ENCODE results near the gene BCL7A.
"Not testable (repeated sequence)": the region's sequence is repeated elsewhere in the genome, so short reads cannot be mapped to it uniquely, and the experiment has no call there.

BCL7A gene

DNA sequence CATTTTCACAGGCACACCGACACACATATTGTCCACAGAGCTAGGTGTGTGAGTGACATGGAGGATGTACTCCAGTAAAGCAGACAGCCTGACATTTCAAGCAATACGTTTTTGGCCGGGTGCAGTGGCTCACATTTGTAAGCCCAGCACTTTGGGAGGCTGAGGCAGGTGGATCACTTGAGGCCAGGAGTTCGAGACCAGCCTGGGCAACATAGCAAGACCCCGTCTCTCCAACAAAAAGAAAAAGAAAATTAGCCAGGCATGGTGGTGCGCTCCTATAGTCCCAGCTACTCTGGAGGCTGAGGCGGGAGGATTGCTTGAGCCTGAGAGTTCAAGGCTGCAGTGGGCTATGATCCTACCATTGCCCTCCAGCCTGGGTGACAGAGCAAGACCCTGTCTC lies 34.7 kb downstream of the BCL7A start:
- DNase-seq = not testable (repeated sequence)

GRCh38 chr12:122057007-122057735 lies 35.5 kb downstream of the BCL7A start:
- no peak for DNase-seq

DNA sequence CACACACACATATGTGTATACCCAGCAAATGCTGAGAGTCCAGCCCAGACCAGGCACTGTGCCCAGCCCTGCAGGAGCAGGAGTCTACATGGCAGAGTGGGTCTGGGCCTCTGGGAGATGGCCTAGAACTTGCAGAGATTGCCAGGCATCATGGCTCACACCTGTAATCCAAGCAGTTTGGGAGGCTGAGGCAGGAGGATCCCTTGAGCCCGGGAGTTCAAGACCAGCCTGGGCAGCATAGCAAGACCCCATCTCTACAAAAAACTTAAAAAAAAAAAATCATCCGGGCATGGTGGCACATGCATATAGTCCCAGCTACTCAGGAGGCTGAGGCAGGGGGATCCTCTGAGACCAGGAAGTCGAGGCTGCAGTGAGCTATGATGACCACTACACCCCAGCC lies 36.1 kb downstream of the BCL7A start:
- DNase-seq = no peak

- no peak for DNase-seq
Measured at GRCh38 chr12:122058549-122059149, 37.0 kb downstream of the BCL7A start.

DNA sequence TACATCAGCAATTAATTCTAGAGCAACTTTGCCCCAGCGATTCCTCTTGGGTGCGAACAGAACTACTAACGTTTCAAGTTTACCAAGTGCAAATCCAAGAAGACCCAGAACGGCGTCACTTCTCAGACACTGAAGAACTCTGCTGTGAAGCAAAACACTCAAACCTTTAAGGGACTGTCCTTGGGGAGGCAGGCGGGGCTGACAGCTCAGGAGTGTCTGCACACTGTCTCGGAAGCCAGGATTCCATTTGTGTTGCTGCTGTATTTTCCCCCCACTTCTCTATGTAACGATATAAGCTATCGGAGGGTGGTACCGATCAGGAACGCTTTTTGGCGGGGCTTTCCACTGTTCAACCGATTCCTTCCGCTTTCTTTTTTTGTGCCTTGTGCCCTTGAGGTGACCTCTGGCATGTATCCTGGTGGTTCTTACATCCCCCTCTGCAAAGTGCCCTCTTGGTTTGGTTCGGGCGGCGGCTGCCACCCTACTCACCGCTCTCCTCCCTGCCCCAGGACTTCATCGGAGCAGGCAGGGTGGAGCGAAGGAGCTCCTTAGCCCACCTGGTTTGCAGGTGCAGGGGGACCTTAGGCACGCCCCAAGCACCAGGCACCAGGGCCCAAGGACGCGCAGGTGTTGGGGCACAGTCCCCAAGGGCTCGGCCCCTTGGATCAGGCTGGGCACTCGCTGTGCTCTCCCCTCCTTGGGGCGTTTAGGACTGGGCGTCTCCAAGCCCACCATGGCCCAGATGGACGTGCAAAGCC lies 37.7 kb downstream of the BCL7A start:
- DNase-seq = no peak

- DNase-seq = no peak
Measured at GRCh38 chr12:122060081-122060501, 38.4 kb downstream of the BCL7A start.

DNA sequence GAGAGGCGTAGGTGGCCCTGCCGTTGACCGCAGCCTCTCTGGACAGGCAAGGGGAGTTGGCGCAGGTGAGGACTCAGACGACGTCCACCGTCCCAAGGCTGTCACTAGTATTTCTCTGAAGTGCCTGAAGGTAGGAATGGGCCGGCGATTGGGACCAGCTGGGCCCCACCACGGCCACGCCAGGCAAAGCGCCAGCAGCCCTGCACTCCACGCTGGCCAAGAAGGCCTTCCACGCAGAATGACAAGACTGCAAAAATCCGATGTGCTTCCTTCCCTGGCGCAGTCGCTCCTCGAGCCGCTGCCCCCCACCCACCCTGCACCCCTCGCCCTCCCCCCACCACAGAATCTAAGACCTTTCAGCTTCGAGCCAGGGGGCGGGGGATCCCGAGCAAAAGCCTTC lies 39.6 kb downstream of the BCL7A start:
- DNase-seq = no peak

DNA sequence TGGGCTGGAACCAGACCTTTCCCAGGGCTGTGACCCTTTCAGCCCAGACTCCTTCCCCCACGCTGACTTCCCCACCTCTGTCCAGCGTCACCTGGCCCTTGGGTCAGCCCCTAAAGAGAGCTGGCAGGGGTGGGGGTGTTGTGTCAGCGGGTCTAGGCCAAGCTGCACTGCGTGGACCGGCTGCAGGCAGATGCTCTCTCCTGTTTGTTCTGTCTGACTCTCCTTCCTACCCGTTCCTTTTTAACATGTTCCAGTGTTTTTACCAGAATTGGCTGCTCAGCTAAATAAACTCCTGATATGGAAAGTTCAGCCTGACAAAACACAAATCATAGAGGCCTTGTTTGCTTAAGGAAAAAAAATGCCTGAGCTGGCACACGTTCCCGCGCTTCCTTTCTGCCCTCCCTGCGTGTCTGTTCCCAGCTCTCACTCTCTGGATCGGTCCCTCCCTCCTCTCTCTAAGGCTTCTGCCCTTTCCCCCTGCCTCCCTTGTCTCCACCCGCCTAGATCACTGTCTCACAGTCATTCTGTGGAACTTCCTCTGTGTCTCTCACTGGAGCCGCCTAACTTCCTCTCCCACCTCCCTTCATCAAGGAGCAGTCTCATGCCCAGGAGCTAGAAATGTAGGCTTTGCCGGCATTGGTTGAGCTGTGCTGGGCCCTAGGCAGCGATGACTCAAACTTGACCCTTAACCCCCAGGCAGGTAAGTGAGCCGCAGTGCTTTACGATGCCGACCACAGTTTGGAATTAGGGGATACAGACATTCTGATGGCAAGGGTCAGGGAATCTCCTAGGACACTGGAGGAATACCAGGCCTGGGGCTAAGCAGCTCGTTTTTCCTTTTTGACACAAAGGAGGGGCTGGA lies 41.4 kb downstream of the BCL7A start:
- DNase-seq = peak in 1 of 2 donors; percentile 24

GRCh38 chr12:122063694-122064024 lies 42.0 kb downstream of the BCL7A start:
- no peak for DNase-seq

GRCh38 chr12:122064025-122064777 lies 42.5 kb downstream of the BCL7A start:
- DNase-seq = peak; percentile 30 to 56

GRCh38 chr12:122064780-122065588 lies 43.3 kb downstream of the BCL7A start:
- DNase-seq = no peak

DNA sequence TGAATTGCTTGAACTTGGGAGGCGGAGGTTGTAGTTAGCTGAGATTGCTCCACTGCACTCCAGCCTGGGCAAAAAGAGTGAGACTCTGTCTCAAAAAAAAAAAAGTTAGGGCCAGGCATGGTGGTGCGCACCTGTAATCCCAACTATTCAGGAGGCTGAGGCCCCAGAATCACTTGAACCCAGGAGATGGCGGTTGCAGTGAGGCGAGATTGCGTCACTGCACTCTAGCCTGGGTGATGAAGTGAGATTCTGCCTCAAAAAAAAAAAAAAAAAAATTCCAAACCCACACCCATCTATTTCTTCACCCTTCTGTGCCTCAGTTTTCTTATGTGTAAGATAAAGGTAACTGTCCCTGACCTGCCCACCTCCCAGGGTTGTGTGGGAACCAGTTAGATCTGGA lies 45.9 kb downstream of the BCL7A start:
- no peak for DNase-seq

DNA sequence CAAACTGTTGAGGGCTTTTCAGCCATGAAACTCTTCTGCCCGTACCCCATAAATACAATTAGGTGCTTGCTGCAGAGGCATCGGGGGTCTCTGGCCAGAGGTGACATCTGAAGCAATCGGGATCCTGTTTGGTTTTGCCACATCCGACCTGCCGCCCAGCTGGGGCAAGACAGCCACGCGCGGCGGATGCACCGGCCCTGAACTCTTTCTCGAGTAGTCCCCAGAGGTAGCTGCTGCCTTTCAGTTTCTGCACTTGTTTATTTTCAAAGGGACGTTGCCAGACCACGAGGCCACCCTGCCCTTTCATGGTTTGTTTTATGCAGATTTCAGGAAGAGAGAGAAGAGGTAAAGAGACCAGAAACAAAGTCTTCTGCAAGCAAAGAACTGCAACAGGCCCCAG lies 46.3 kb downstream of the BCL7A start:
- peak; percentile 22 to 53 for DNase-seq

DNA sequence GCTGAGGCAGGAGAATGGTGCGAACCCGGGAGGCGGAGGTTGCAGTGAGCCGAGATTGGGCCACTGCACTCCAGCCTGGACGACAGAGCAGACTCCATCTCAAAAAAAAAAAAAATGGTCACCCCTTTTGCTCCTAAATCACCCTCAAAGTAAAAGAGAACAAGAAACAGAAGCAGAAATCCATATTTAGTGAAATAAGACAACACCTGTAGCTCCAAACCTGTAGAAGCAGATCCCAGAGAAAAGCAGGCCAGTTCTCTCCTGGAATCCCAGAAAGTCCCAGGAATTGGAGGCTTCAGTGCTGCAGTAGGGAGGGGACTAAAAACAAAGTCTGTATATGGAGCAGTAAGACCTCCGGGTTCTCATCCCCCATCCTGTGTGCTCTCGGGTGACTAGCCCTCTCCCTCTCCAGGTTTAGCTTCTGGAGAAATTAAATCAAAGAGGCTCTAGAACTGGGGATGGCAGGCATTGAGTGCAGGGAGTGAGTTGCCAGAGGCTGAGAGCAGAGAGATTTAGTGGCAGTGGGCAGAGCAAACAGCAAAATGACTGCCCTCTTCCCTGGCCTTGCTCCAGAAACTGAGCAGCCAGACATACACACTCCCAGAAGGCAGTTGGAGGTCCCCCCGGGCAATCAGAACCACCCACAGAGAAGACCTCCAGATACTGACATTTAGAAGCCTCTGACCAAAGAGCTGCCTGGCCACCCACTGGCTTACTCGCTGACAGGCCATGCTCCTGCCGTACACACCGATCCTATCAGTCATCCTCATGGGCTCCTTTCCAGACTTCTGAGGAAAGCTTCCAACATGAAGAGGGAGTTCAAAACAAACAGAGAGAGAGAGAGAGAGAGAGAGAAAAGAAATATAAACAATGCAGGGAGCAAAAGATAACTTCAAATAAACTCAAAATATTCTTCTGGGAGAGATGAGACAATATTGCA lies 50.6 kb downstream of the BCL7A start:
- DNase-seq = no peak

DNA sequence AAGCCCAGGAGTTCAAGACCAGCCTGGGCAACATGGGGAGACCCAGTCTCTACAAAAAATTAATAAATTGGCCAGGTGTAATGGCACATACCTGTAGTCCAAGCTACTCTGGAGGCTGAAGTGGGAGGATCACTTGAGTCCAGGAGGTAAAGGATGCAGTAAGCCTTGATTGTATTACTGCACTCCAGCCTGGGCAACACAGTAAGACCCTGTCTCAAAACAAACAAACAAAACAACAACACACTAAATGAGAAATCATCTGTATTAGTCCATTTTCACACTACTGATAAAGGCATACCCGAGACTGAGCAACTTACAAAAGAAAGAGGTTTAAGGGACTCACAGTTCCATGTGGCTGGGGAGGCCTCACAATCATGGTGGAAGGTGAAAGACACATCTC lies 52.1 kb downstream of the BCL7A start:
- DNase-seq = no peak

DNA sequence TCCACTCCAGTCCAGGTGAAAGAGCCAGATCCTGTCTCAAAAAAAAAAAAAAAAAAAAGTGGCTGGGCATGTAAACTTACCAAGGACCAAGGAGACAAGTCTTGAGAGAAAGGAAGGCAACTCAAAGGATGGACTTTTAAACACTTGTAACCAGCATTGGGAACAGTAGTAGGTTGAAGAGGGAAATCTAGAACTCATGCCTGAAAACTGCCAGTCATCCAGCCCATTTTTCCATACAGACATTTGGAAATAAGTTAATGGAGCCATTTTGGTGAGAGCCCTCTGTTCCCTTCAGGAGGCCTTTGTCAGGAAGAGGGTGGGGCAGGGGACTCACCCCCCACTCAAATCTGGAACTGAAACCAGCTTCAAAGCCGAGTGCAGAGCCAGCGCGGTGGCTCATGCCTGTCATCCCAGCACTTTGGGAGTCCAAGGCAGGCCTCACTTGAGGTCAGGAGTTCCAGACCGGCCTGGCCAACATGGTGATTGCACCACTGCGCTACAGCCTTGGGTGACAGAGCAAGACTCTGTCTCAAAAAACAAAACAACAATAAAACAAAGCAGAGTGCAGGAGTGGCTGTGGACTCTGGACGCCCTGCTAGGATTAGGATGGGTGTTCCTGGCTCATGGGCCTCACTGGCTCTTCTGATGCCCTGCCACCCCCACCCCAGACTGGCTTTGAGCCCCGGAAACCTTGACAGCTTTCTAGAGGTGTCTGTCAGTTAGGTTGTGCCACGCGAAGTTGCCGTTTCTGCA lies 55.2 kb downstream of the BCL7A start:
- DNase-seq = peak in 1 of 2 donors; percentile 31

GRCh38 chr12:122078141-122079032 lies 56.7 kb downstream of the BCL7A start, which contains the start of gene MLXIP:
MLXIP (plus strand) TSS chr12:122078756; CDS start chr12:122078854, 98 bp downstream.
- DNase-seq = peak; percentile 90 to 91

- no peak for DNase-seq
Measured at GRCh38 chr12:122079033-122079531, 57.4 kb downstream of the BCL7A start.
